SU-DHL-6 (cell line): ENCODE results near the gene ABTB1.

Experiments
- CTCF ChIP-seq: fragments of 200-600 bp; sonication (generic); IDR thresholded peaks from one replicate; pipeline ENCODE4 v1.5.1; 2017; ENCODE audit warnings: antibody characterized with exemption, mild to moderate bottlenecking, low read length, moderate library complexity; ENCODE audit not compliant: insufficient read depth, poor library complexity, severe bottlenecking
- EZH2phosphoT487 ChIP-seq: fragments of 200-600 bp; sonication (generic), shearing (Covaris generic); conservative IDR thresholded peaks from 2 replicates; pipeline ENCODE4 v1.6.1; 2018; ENCODE audit warnings: mild to moderate bottlenecking, antibody characterized with exemption, low read length, moderate library complexity, mixed read lengths

DNA sequence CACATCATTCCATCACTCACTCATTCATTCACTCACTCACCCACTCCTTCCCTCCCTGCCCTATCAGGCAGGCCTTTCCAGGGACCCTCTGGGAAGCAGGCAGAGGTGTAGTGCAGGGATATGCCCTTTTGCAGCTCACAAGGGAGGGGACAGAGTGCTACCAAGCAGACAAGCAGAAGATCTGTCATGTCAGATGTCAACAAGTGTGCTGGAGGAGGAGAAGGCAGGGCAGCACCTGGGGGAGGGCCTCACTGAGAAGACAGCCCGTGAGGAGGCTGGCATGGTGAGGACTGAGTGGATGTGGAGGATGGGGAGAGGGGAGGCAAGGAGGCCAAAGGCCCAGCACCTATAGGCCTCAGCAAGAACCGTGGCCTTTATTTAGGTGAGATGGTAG lies 15.3 kb downstream of the ABTB1 start:
- TF ChIP-seq CTCF (no peak), EZH2phosphoT487 (no peak)
